HEK293T (cell line): ENCODE results near the gene HOXB3.

Experiments
- ARNT ChIP-seq: fragments of 450-650 bp; IDR thresholded peaks from 2 replicates; pipeline ENCODE4 v1.6.1; 2017; ENCODE audit warnings: mild to moderate bottlenecking
- BHLHE40 ChIP-seq: fragments of 450-650 bp; IDR thresholded peaks from 2 replicates; pipeline ENCODE4 v1.6.1; 2016; ENCODE audit warnings: mild to moderate bottlenecking, moderate library complexity, borderline replicate concordance
- FOXA1 ChIP-seq: fragments of 450-650 bp; IDR thresholded peaks from 2 replicates; pipeline ENCODE4 v1.6.1; 2016; ENCODE audit warnings: mild to moderate bottlenecking
- FOXK2 ChIP-seq: fragments of 450-650 bp; IDR thresholded peaks from 2 replicates; pipeline ENCODE4 v1.6.1; 2016; ENCODE audit warnings: mild to moderate bottlenecking
- HDGF ChIP-seq: fragments of 450-650 bp; IDR thresholded peaks from 2 replicates; pipeline ENCODE4 v1.6.1; 2017; ENCODE audit warnings: antibody characterized with exemption, borderline replicate concordance
- SUZ12 ChIP-seq: fragments of 450-650 bp; IDR thresholded peaks from 2 replicates; pipeline ENCODE4 v1.6.1; 2016; ENCODE audit warnings: mild to moderate bottlenecking

GRCh38 chr17:48630009-48630924, 40.2 kb upstream of the HOXB3 start:
- TF ChIP-seq BHLHE40 (no peak), FOXA1 (no peak), HDGF (no peak), FOXK2 (no peak), SUZ12 (no peak), ARNT (no peak)
